K562 (cell line): ENCODE measurements around the gene CCDC136. TPM values are rescaled to one million over a fixed set of nuclear protein-coding genes. Genes with fewer than 3 reads are reported as not detected.

ENCODE experiments used
- ATAC-seq: fragments of 200-7000 bp; cut with Tn5 transposase; 3 replicates; pipeline ENCODE4 v1.9.1; 2020; ENCODE audit warnings: moderate library complexity
- BruUV-seq: library from RNA; stranded (reverse); fragments of 400-500 nt; replicated peaks from 2 replicates; lab custom pipeline; 2021; lab: Mats Ljungman, UMichigan
- CTCF ChIA-PET: fragments of 300-600 bp; formaldehyde crosslinking; extraction: SDS; loops from one replicate; lab custom pipeline; 2021; ENCODE audit warnings: low intra/inter-chr PET ratio; lab: Yijun Ruan, JAX
- POLR2A ChIA-PET: fragments of 300-600, 350-650 bp; sonication (Branson Sonifier 250); formaldehyde crosslinking; extraction: SDS; loops from one replicate; lab custom pipeline; 2021; ENCODE audit warnings: antibody characterized with exemption, inconsistent platforms; lab: Yijun Ruan, JAX
- DNase-seq, 4 experiments: peaks; one replicate each; pipeline versions ENCODE4 v3.0.0 to v3.0.0-alpha.2; 2011 to 2018; ENCODE audit warnings: low spot score in 3 of 4, mixed read lengths in 3 of 4; ENCODE audit errors: extremely low read depth in 1 of 4
- FAIRE-seq: peaks from 2 replicates; lab custom pipeline; 2011; peaks lifted over from hg19 to GRCh38; lab: Jason Lieb, UNC
- H2AFZ ChIP-seq: 2 replicates; pipeline ENCODE4 v1.6.0; 2011; ENCODE audit warnings: low read depth, low read length, control low read depth, inconsistent platforms
- H3K27ac ChIP-seq: fragments of 200-600 bp; 3 replicates; pipeline ENCODE4 v1.8.0; 2011; ENCODE audit warnings: low read depth, mild to moderate bottlenecking, control low read depth, inconsistent platforms, low read length, moderate library complexity, mixed read lengths; ENCODE audit errors: extremely low read depth
- H3K27me3 ChIP-seq, 2 experiments: fragments of 300-600 bp in 1 of 2; 2 replicates in 1 of 2; 3 replicates in 1 of 2; pipeline versions ENCODE4 v1.6.0 to v1.8.0; 2011; ENCODE audit warnings: inconsistent platforms in 2 of 2, low read length in 2 of 2, mild to moderate bottlenecking in 1 of 2, mixed read lengths in 1 of 2, moderate library complexity in 1 of 2; ENCODE audit not compliant: control insufficient read depth in 2 of 2, insufficient read depth in 2 of 2
- H3K36me3 ChIP-seq: fragments of 300-600 bp; 3 replicates; pipeline ENCODE4 v1.8.0; 2011; ENCODE audit warnings: mild to moderate bottlenecking, low read length, inconsistent platforms; ENCODE audit not compliant: control insufficient read depth, insufficient read depth
- H3K4me1 ChIP-seq, 2 experiments: fragments of 200-600 bp in 1 of 2; replicated peaks in 1 of 2; 2 replicates in 1 of 2; 3 replicates in 1 of 2; pipeline versions ENCODE4 v1.5.1 to v1.8.0; 2011; ENCODE audit warnings: inconsistent platforms in 2 of 2, low read length in 2 of 2, mild to moderate bottlenecking in 1 of 2, mixed read lengths in 1 of 2, moderate library complexity in 1 of 2; ENCODE audit not compliant: control insufficient read depth in 2 of 2, insufficient read depth in 2 of 2
- H3K4me2 ChIP-seq: 2 replicates; pipeline ENCODE4 v1.6.1; 2011; ENCODE audit warnings: low read length, control low read depth, inconsistent platforms, mixed read lengths; ENCODE audit not compliant: insufficient read depth
- H3K4me3 ChIP-seq: fragments of 200-600 bp; sonication (generic), shearing (Covaris generic); 2 replicates; pipeline ENCODE4 v1.5.1; 2016; ENCODE audit warnings: control low read depth, inconsistent platforms
- H3K79me2 ChIP-seq: fragments of 200-600 bp; 3 replicates; pipeline ENCODE4 v1.8.0; 2011; ENCODE audit warnings: low read length, inconsistent platforms; ENCODE audit not compliant: control insufficient read depth, insufficient read depth
- H3K9ac ChIP-seq, 2 experiments: 2 replicates each; pipeline versions ENCODE4 v1.6.0 to v1.6.1; 2011; ENCODE audit warnings: low read depth in 2 of 2, low read length in 2 of 2, control low read depth in 1 of 2, inconsistent platforms in 1 of 2, mild to moderate bottlenecking in 1 of 2, mixed read lengths in 1 of 2; ENCODE audit not compliant: insufficient read depth in 1 of 2
- H3K9me1 ChIP-seq: one replicate; pipeline ENCODE4 v1.6.0; 2011; ENCODE audit warnings: inconsistent platforms, mild to moderate bottlenecking, low read length, moderate library complexity; ENCODE audit not compliant: control insufficient read depth, insufficient read depth
- H3K9me3 ChIP-seq: replicated peaks from 2 replicates; pipeline ENCODE4 v1.5.1; 2011; ENCODE audit warnings: low read depth, low read length, inconsistent platforms; ENCODE audit not compliant: control insufficient read depth, insufficient read depth
- H4K20me1 ChIP-seq: replicated peaks from 2 replicates; pipeline ENCODE4 v1.6.1; 2011; ENCODE audit warnings: low read length, inconsistent platforms, mixed read lengths; ENCODE audit not compliant: control insufficient read depth, insufficient read depth
- FOXJ3 ChIP-seq: sonication (generic); formaldehyde crosslinking; IDR thresholded peaks from 2 replicates; pipeline ENCODE4 v1.4.0; 2020; ENCODE audit warnings: mild to moderate bottlenecking, missing genetic modification reagents
- RAD51 ChIP-seq: fragments of 450-650 bp; IDR thresholded peaks from 2 replicates; pipeline ENCODE4 v1.7.1; 2016; ENCODE audit warnings: low read depth, mild to moderate bottlenecking, borderline replicate concordance
- ZNF174 ChIP-seq: fragments of 250-450 bp; sonication (Bioruptor Pico); IDR thresholded peaks from 2 replicates; pipeline ENCODE4 v1.4.0; 2020; ENCODE audit warnings: mild to moderate bottlenecking
- ZNF561 ChIP-seq: fragments of 450-650 bp; formaldehyde crosslinking; conservative IDR thresholded peaks from 2 replicates; pipeline ENCODE4 v1.4.0; 2020; ENCODE audit warnings: mild to moderate bottlenecking, moderate library complexity
- WGBS: fragments of 100-300 bp; shearing (Covaris generic); methylation state at CpG from one replicate; pipeline ENCODE4 v1.1.6; 2016; ENCODE audit warnings: low coverage, mixed read lengths; ENCODE audit not compliant: insufficient coverage; ENCODE audit errors: missing lambda C conversion rate; 5-methylcytosine and 5-hydroxymethylcytosine counted together
- in situ Hi-C: fragments of 300-500 bp; cut with MboI; formaldehyde crosslinking; loops from 4 replicates; pipeline ENCODE4 v1.15.0; 2018; ENCODE audit warnings: inconsistent platforms, mixed read lengths
- intact Hi-C: fragments of 100-400 bp; cut with micrococcal nuclease; formaldehyde crosslinking; loops from 2 replicates; pipeline ENCODE4 v1.14.2; 2022
- polyA plus RNA-seq, 8 experiments: library from polyadenylated mRNA; depleted of rRNA in 4 of 8; stranded (reverse) in 5 of 8; unstranded in 3 of 8; fragments of >200 nt; fragmentation: Nextera tagmentation in 2 of 8; fragmentation: Illumina TruSeq in 1 of 8; extraction: Ambion mirVana in 2 of 8; extraction: Trizol in 1 of 8; gene quantifications; 2 replicates each; pipeline versions ENCODE4 v1.2.1 to v1.2.3, GENCODE V29; 2011 to 2014; ENCODE audit warnings: inconsistent platforms in 1 of 8, missing spikeins in 1 of 8
- total RNA-seq, 7 experiments: library from RNA; depleted of rRNA in 6 of 7; stranded (reverse); fragments of >200 nt in 6 of 7; fragmentation: Illumina TruSeq in 2 of 7; extraction: Trizol in 2 of 7; gene quantifications; 2 replicates each; pipeline versions ENCODE4 v1.2.1 to v1.2.3, GENCODE V29; 2011 to 2021; ENCODE audit warnings: low replicate concordance in 1 of 7
- TF ChIP-seq, protein P1 (sequence below), 2 experiments: fragments of 450-650 bp; formaldehyde crosslinking in 1 of 2; IDR thresholded peaks; 2 replicates each; pipeline versions ENCODE4 v1.4.0 to v1.6.1; 2014 to 2020; ENCODE audit warnings: mild to moderate bottlenecking in 2 of 2, borderline replicate concordance in 1 of 2, low read depth in 1 of 2

The CCDC136 gene
- total and polyA plus RNA-seq, 9 of the 15 experiments (the other 6 are each of a cell fraction or from before 2014, with no cell fraction given) = 2.4 to 40.8 (median 26.5) TPM

DNA sequence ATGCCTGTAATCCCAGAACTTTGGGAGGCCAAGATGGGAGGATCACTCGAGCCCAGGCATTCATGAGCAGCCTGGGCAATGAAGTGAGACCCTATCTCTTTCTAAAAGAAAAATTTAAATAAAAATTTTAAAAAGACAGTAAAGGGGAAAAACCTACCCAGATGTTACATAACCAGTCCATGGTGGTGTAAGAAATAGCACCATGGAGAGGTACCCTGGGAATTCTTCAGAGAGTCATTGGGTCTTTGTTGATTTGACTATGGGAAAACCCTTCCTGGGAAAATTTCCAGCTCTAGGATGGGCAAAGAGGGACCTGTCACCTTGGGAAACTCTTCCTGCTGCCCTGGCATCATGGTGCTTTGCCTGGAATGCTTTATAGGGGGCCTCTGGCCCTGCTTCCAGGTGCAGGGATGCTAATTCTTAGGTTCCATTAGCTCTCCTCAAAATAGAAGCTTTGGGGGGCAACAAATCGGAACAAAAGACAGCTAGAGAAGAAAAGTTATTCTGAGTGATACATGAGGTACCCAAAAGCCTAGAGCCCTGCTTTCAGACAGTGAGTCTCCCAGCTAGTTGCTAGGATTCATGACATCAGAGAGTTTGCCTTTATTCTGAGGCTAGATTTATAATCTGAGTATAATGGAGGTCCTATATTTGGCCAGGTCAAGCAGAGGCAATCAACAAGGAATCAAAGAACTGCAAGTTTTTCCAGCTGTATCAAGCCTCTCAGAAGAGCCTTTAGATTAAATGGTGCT lies 10.1 kb downstream of the CCDC136 start:
- H3K36me3 ChIP-seq = peaks cover 48% of the 10 kb centered on the region
- ATAC-seq = no peak
- no TSS peak for BruUV-seq

More for the DNA sequence above, 10.1 kb downstream of the CCDC136 start:
- H3K9me3 ChIP-seq = no peaks in the 10 kb centered on the region
- TF ChIP-seq ZNF561 (CRISPR knock-in tag) (no peak), RAD51 (no peak), FOXJ3 (CRISPR knock-in tag) (no peak), ZNF174 (CRISPR knock-in tag) (no peak)
- TF ChIP-seq, protein P1, sequence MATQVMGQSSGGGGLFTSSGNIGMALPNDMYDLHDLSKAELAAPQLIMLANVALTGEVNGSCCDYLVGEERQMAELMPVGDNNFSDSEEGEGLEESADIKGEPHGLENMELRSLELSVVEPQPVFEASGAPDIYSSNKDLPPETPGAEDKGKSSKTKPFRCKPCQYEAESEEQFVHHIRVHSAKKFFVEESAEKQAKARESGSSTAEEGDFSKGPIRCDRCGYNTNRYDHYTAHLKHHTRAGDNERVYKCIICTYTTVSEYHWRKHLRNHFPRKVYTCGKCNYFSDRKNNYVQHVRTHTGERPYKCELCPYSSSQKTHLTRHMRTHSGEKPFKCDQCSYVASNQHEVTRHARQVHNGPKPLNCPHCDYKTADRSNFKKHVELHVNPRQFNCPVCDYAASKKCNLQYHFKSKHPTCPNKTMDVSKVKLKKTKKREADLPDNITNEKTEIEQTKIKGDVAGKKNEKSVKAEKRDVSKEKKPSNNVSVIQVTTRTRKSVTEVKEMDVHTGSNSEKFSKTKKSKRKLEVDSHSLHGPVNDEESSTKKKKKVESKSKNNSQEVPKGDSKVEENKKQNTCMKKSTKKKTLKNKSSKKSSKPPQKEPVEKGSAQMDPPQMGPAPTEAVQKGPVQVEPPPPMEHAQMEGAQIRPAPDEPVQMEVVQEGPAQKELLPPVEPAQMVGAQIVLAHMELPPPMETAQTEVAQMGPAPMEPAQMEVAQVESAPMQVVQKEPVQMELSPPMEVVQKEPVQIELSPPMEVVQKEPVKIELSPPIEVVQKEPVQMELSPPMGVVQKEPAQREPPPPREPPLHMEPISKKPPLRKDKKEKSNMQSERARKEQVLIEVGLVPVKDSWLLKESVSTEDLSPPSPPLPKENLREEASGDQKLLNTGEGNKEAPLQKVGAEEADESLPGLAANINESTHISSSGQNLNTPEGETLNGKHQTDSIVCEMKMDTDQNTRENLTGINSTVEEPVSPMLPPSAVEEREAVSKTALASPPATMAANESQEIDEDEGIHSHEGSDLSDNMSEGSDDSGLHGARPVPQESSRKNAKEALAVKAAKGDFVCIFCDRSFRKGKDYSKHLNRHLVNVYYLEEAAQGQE (IDR thresholded peaks at IDR 0.05; ENCODE audit: borderline replicate concordance) = peak; percentile 19; the same call in 1 of the 2 replicates
- TF ChIP-seq, protein P1 (CRISPR knock-in tag; IDR thresholded peaks at IDR 0.05; ENCODE audit: low read depth) = no peak
- in situ Hi-C loops (no loop called here), intact Hi-C loops (no loop called here)
- H3K4me3 ChIP-seq = no peak overlapping the region
- 63% methylated on average over 2 of the region's 2 CpGs for WGBS
- CTCF ChIA-PET = no interaction called here
- H4K20me1 ChIP-seq = no peaks in the 10 kb centered on the region
- no peak overlapping the region for H3K4me2 ChIP-seq
- POLR2A ChIA-PET = interaction anchor here (0.7 to 2.3 kb wide), 4 partner anchors 9 to 679 kb away, joined by 4 to 7 read pairs (median 5); no protein-coding TSS in a partner anchor
- H3K9me1 ChIP-seq = no peaks in the 10 kb centered on the region
- FAIRE-seq (no peak), DNase-seq (no peak)
- no peaks in the 10 kb centered on the region for H3K4me1 ChIP-seq
- H3K9ac ChIP-seq = no peak overlapping the region
- no peak overlapping the region for H3K27ac ChIP-seq
- H3K79me2 ChIP-seq = no peaks in the 10 kb centered on the region
- no peak overlapping the region for H2AFZ ChIP-seq
- H3K27me3 ChIP-seq = no peaks in the 10 kb centered on the region
